Measurements from ENCODE around the gene HFE.
"Not testable (repeated sequence)": the region's sequence is repeated elsewhere in the genome, so short reads cannot be mapped to it uniquely, and the experiment has no call there.

Gene HFE

DNA sequence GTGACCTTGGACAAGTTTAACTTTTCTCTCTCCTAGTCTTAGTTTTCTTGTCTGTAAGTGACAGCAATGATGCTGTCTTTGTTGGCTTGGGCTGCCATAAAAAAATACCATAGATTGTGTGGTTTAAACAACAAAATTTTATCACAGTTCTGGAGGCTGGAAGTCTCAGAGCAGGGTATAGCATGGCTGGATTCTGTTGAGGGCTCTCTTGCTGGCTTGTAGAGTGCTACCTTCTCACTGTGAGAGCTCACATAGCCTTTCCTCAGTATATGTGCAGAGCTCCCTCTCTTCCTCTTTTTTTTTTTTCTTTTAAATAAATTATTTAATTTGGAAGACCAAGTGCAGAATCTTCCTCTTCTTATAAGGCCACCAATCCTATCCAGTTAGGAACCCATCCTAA, 26.3 kb downstream of the HFE start:
- no peak for DNase-seq (ENCODE audit: low read depth)
- TF ChIP-seq CTCF (conservative IDR thresholded peaks at IDR 0.05; ENCODE audit: control insufficient read depth, insufficient read depth, low read depth, low read length) = no peak
- H3K4me3 ChIP-seq (ENCODE audit: control insufficient read depth, low read depth, low read length) = no peak overlapping the region

- no peak overlapping the region for H3K4me3 ChIP-seq (ENCODE audit: control insufficient read depth, low read depth, low read length)
- no peak for DNase-seq (ENCODE audit: low read depth)
- TF ChIP-seq CTCF (conservative IDR thresholded peaks at IDR 0.05; ENCODE audit: control insufficient read depth, insufficient read depth, low read depth, low read length) = no peak
These were observed 28.0 kb downstream of the HFE start for GRCh38 chr6:26115226-26115625.

DNA sequence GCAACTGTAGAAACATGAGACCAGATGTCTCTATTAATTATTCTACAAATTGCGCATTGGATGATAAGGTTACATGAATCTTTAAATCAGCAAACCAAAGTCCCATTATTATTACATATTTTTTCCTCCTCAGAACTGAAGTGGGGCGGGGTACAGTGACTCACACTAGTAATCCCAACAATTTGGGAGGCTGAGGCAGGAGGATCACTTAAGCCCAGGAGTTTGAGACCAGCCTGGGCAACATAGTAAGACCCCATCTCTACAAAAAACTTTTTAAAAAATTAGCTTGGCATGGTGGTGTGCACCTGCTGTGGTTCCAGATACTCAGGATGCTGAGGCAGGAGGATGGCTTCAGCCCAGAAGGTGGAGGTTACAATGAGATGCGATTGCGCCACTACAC, 29.0 kb downstream of the HFE start:
- TF ChIP-seq CTCF (conservative IDR thresholded peaks at IDR 0.05; ENCODE audit: control insufficient read depth, insufficient read depth, low read depth, low read length) = no peak

GRCh38 chr6:26118999-26119398, 31.8 kb downstream of the HFE start:
- H3K4me3 ChIP-seq (ENCODE audit: control insufficient read depth, low read depth, low read length) = no peak overlapping the region
- no peak for TF ChIP-seq CTCF (conservative IDR thresholded peaks at IDR 0.05; ENCODE audit: control insufficient read depth, insufficient read depth, low read depth, low read length)
- peak; percentile 42 for DNase-seq (ENCODE audit: low read depth)

More for the DNA sequence above, 29.0 kb downstream of the HFE start:
- no peak overlapping the region for H3K4me3 ChIP-seq (ENCODE audit: control insufficient read depth, low read depth, low read length)
- no peak for DNase-seq (ENCODE audit: low read depth)

GRCh38 chr6:26120115-26120514, 32.9 kb downstream of the HFE start:
- H3K4me3 ChIP-seq (ENCODE audit: control insufficient read depth, low read depth, low read length); DNase-seq (ENCODE audit: low read depth): not testable (repeated sequence)

- no peak overlapping the region for H3K4me3 ChIP-seq (ENCODE audit: control insufficient read depth, low read depth, low read length)
- DNase-seq (ENCODE audit: low read depth) = no peak
- TF ChIP-seq CTCF (conservative IDR thresholded peaks at IDR 0.05; ENCODE audit: control insufficient read depth, insufficient read depth, low read depth, low read length) = no peak
These were observed 33.5 kb downstream of the HFE start for GRCh38 chr6:26120807-26121140.

DNA sequence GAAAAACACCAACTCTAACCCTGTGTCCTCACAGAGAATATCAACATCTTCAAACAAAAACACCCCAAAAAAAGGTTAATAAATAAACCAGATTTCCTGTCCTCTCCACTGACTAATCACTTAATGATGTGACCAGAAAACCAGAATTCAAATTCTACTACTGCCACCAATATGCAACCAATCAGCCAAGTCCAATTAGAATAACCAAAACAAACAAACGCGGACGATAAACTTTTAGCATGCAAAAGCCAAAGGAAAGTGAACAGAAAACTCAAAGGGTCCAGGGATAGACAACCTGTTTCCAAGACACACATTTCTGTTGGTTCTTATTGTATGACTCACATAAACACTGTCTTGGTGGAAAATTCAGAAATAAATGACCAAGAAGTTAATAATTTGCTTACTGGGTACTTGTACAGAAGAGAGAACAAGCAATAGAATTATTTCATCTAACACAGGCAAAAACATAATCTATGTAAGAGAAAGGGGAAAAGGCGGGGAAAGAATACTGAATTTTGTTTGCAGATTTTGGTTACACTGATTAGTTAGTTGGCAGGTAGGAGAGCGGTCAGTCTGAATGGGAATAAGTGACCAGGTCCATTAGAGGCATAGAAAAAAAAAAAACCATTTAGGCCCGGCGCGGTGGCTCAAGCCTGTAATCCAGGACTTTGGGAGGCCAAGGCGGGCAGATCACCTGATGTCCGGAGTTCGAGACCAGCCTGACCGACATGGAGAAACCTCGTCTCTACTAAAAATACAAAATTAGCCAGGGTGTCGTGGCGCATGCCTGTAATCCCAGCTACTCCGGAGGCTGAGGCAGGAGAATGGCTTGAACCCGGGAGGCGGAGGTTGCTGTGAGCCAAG, 34.1 kb downstream of the HFE start:
- H3K4me3 ChIP-seq (ENCODE audit: control insufficient read depth, low read depth, low read length) = no peak overlapping the region
- peak; percentile 24 for DNase-seq (ENCODE audit: low read depth)
- no peak for TF ChIP-seq CTCF (conservative IDR thresholded peaks at IDR 0.05; ENCODE audit: control insufficient read depth, insufficient read depth, low read depth, low read length)
